MM.1S (cell line): ENCODE measurements around the gene PRKAG2.

Experiments
- DNase-seq: peaks from one replicate; pipeline ENCODE4 v3.0.0-alpha.2; 2015
- H2AFZ ChIP-seq: fragments of 300-600 bp; sonication (generic); 2 replicates; pipeline ENCODE4 v1.6.0; 2016; ENCODE audit warnings: antibody characterized with exemption, low read length
- H3F3A ChIP-seq: fragments of 300-600 bp; sonication (generic); 2 replicates; pipeline ENCODE4 v1.6.1; 2016; ENCODE audit warnings: mild to moderate bottlenecking, antibody characterized with exemption, low read length, moderate library complexity, mixed read lengths; ENCODE audit not compliant: insufficient read depth
- H3K27ac ChIP-seq: fragments of 300-600 bp; sonication (generic); 2 replicates; pipeline ENCODE4 v1.5.1; 2016; ENCODE audit warnings: mild to moderate bottlenecking, low read length
- H3K27me3 ChIP-seq: fragments of 300-600 bp; sonication (generic); replicated peaks from 2 replicates; pipeline ENCODE4 v1.6.0; 2016; ENCODE audit warnings: low read length; ENCODE audit not compliant: insufficient read depth
- H3K36me3 ChIP-seq: fragments of 300-600 bp; sonication (generic); replicated peaks from 2 replicates; pipeline ENCODE4 v1.6.1; 2016; ENCODE audit warnings: mild to moderate bottlenecking, low read length, mixed read lengths; ENCODE audit not compliant: insufficient read depth
- H3K4me1 ChIP-seq: fragments of 300-600 bp; sonication (generic); 2 replicates; pipeline ENCODE4 v1.6.1; 2016; ENCODE audit warnings: low read length, mixed read lengths
- H3K4me2 ChIP-seq: fragments of 300-600 bp; sonication (generic); 2 replicates; pipeline ENCODE4 v1.6.0; 2016; ENCODE audit warnings: low read depth, low read length
- H3K4me3 ChIP-seq: fragments of 300-600 bp; sonication (generic); 2 replicates; pipeline ENCODE4 v1.5.1; 2016; ENCODE audit warnings: low read length, mixed read lengths
- H3K79me2 ChIP-seq: fragments of 300-600 bp; sonication (generic); 2 replicates; pipeline ENCODE4 v1.6.1; 2016; ENCODE audit warnings: mixed run types, low read length, mixed read lengths
- H3K9ac ChIP-seq: fragments of 300-600 bp; sonication (generic); 2 replicates; pipeline ENCODE4 v1.6.1; 2016; ENCODE audit warnings: low read length, mixed read lengths
- H3K9me2 ChIP-seq: fragments of 300-600 bp; sonication (generic); replicated peaks from 2 replicates; pipeline ENCODE4 v1.6.1; 2016; ENCODE audit warnings: mild to moderate bottlenecking, low read length, mixed read lengths; ENCODE audit not compliant: insufficient read depth
- H3K9me3 ChIP-seq: fragments of 300-600 bp; sonication (generic); replicated peaks from 2 replicates; pipeline ENCODE4 v1.6.1; 2016; ENCODE audit warnings: mild to moderate bottlenecking, low read length, mixed read lengths; ENCODE audit not compliant: insufficient read depth
- H4K20me1 ChIP-seq: fragments of 300-600 bp; sonication (generic); 2 replicates; pipeline ENCODE4 v1.6.1; 2016; ENCODE audit warnings: mild to moderate bottlenecking, low read length, moderate library complexity, mixed read lengths; ENCODE audit not compliant: insufficient read depth
- EZH2 ChIP-seq: fragments of 300-600 bp; sonication (generic); optimal IDR thresholded peaks from 2 replicates; pipeline ENCODE3; 2017; ENCODE audit warnings: low read depth, mild to moderate bottlenecking, antibody characterized with exemption, low read length, mixed read lengths
- EZH2phosphoT487 ChIP-seq: fragments of 300-600 bp; sonication (generic); IDR thresholded peaks from 2 replicates; pipeline ENCODE4 v1.6.1; 2018; ENCODE audit warnings: antibody characterized with exemption, low read length
- TF ChIP-seq, protein P1 (sequence below): fragments of 300-600 bp; sonication (generic); IDR thresholded peaks from 2 replicates; pipeline ENCODE4 v1.5.1; 2016; ENCODE audit warnings: antibody characterized with exemption, low read length, mixed read lengths

The PRKAG2 gene

DNA sequence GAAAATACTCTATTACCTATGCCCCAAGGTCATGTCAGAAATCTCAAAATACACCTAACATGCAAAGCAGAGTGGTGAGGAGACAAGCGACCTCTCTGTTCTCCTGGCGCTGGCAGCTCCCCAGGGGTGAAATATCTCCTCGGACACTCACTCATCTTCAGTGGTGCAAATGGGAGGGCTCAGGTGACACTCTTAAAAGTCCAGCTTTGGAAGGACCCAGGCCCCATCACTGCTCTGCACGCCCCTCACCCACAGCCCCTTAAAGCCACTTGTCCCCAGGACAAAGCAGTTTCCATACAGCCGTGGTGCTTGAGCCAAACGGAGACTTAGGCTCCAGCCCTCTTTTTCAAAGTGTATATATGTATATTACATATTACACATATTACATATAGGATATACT is 12.4 kb downstream of the PRKAG2 start:
- Histone ChIP-seq H4K20me1 (no peaks in the 10 kb centered on the region), H3K27ac (no peak overlapping the region), H3K4me3 (no peak overlapping the region), H3K9me2 (no peaks in the 10 kb centered on the region), H3K36me3 (no peaks in the 10 kb centered on the region), H3K4me1 (no peaks in the 10 kb centered on the region), H3K27me3 (peaks cover 58% of the 10 kb centered on the region), H3K4me2 (no peak overlapping the region), H3K9ac (no peak overlapping the region), H3K9me3 (no peaks in the 10 kb centered on the region), H3K79me2 (no peaks in the 10 kb centered on the region), H2AFZ (no peak overlapping the region), H3F3A (no peaks in the 10 kb centered on the region)
- TF ChIP-seq EZH2 (no peak), EZH2phosphoT487 (no peak)
- TF ChIP-seq, protein P1, sequence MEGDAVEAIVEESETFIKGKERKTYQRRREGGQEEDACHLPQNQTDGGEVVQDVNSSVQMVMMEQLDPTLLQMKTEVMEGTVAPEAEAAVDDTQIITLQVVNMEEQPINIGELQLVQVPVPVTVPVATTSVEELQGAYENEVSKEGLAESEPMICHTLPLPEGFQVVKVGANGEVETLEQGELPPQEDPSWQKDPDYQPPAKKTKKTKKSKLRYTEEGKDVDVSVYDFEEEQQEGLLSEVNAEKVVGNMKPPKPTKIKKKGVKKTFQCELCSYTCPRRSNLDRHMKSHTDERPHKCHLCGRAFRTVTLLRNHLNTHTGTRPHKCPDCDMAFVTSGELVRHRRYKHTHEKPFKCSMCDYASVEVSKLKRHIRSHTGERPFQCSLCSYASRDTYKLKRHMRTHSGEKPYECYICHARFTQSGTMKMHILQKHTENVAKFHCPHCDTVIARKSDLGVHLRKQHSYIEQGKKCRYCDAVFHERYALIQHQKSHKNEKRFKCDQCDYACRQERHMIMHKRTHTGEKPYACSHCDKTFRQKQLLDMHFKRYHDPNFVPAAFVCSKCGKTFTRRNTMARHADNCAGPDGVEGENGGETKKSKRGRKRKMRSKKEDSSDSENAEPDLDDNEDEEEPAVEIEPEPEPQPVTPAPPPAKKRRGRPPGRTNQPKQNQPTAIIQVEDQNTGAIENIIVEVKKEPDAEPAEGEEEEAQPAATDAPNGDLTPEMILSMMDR = no peak
- no peak for DNase-seq

DNA sequence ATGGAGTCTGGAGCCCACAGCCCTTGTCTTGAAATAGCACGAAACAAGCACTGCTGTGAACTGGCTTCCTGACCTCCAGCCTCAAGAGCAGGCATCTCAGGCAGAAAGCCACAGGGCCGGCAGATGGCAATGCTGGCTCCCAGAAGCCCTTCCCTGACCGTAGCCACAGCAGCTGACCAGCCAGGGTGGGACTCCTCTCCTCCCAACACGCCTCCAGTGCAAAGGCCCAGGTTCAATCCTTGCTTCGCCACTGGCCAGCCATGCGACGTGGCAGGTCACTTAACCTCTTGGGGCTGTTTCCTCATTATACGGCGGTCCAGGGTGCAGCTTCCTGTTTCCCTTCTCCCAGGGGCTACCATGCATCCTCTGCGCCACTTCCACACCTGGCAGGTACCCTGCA is 12.8 kb downstream of the PRKAG2 start:
- Histone ChIP-seq H3K79me2 (no peaks in the 10 kb centered on the region), H3K27ac (no peak overlapping the region), H3K9me3 (no peaks in the 10 kb centered on the region), H3K4me1 (no peaks in the 10 kb centered on the region), H3K4me2 (no peak overlapping the region), H3K4me3 (no peak overlapping the region), H3K9me2 (no peaks in the 10 kb centered on the region), H4K20me1 (no peaks in the 10 kb centered on the region), H3K27me3 (peaks cover 56% of the 10 kb centered on the region), H3F3A (no peaks in the 10 kb centered on the region), H2AFZ (no peak overlapping the region), H3K9ac (no peak overlapping the region), H3K36me3 (no peaks in the 10 kb centered on the region)
- no peak for TF ChIP-seq EZH2
- TF ChIP-seq EZH2phosphoT487 = no peak
- TF ChIP-seq, protein P1 = no peak
- no peak for DNase-seq

DNA sequence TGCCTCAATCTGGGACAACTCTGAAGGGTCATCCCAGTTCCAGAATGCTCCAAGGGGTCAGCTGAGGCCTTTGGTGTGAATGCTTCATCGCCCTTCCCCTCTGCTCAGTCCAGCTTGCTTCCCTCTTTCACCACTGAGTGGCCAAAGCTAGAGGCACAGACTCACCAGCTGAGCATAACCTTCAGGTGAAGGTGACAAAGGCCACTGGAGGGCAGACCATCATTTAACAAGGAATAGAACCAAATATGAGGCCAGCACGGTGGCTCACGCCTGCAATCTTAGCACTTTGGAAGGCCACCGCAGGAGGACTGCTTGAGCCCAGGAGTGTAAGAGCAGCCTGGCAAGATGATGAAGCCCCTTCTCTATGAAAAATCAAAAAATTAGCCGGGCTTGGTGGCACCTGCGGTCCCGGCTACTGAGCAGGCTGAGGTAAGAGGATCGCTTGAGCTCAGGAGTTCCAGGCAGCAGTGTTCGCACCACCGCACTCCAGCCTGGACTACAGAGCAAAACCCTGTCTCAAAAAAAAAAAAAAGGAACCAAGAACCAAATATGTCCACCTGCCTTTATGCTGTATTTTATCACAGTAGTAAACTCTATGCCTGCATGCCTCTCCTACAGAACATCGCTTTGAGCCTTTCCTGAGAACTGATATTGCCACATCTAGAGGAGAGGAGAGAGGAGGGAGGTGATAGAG is 13.4 kb downstream of the PRKAG2 start:
- Histone ChIP-seq H3K9me3 (no peaks in the 10 kb centered on the region), H3K9me2 (no peaks in the 10 kb centered on the region), H2AFZ (no peak overlapping the region), H3K9ac (no peak overlapping the region), H3K79me2 (no peaks in the 10 kb centered on the region), H3K4me2 (no peak overlapping the region), H3K4me1 (no peaks in the 10 kb centered on the region), H3K27ac (no peak overlapping the region), H3F3A (no peaks in the 10 kb centered on the region), H4K20me1 (no peaks in the 10 kb centered on the region), H3K36me3 (no peaks in the 10 kb centered on the region), H3K4me3 (no peak overlapping the region), H3K27me3 (peaks cover 55% of the 10 kb centered on the region)
- DNase-seq = no peak
- TF ChIP-seq, protein P1 = peak; percentile 19
- TF ChIP-seq EZH2phosphoT487 = no peak
